GM06990 (cell line): ENCODE data around the gene SUSD3.

Source experiments
- DNase-seq: peaks from one replicate; pipeline ENCODE4 v3.0.0-alpha.2; 2011; ENCODE audit not compliant: insufficient read length; ENCODE audit errors: extremely low read depth
- H3K27me3 ChIP-seq: replicated peaks from 2 replicates; pipeline ENCODE4 v1.6.0; 2011; ENCODE audit warnings: low read length; ENCODE audit not compliant: control insufficient read depth, insufficient read depth
- H3K36me3 ChIP-seq: 2 replicates; pipeline ENCODE4 v1.5.1; 2011; ENCODE audit warnings: low read length; ENCODE audit not compliant: control insufficient read depth, insufficient read depth
- H3K4me3 ChIP-seq: replicated peaks from 2 replicates; pipeline ENCODE4 v1.5.1; 2011; ENCODE audit warnings: low read depth, mild to moderate bottlenecking, control low read depth, low read length
- TF ChIP-seq, protein P1 (sequence below): IDR thresholded peaks from 2 replicates; pipeline ENCODE4 v1.5.1; 2011; ENCODE audit warnings: low read length, control low read depth, mild to moderate bottlenecking, inconsistent platforms; ENCODE audit not compliant: insufficient read depth, poor library complexity, severe bottlenecking

The SUSD3 gene

DNA sequence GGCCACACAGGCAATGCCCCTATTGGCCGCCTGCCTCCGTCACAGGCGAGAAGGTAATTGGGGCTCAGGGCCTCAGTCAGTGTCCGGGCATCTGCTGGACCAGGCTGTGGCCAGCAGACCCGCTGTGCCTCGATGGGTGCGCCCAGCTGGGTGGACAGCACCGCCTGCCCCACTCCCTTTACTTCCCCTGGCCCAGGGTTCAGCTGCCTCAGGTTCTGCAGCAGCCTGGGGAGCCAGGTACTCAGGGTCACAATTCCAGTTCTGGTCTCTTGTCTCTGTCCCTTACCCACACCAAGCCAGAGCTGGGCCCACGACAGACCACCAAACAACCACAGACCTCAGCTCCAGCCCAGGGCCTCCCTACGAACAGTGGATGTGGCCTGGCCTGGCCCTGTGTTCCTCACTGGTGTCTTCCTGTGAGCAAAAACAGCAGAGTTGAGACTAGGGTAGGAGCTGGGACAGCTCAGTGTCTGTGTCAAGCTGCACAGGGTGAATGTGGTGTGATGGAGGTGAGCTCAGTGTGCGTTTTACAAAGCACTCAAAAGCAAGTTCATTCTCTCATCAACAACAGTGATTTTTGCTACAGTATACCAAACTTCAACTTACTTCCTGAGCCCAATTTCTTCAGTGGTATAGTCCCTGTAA lies 33.4 kb upstream of the SUSD3 start:
- peaks cover 10% of the 10 kb centered on the region for H3K36me3 ChIP-seq

DNA sequence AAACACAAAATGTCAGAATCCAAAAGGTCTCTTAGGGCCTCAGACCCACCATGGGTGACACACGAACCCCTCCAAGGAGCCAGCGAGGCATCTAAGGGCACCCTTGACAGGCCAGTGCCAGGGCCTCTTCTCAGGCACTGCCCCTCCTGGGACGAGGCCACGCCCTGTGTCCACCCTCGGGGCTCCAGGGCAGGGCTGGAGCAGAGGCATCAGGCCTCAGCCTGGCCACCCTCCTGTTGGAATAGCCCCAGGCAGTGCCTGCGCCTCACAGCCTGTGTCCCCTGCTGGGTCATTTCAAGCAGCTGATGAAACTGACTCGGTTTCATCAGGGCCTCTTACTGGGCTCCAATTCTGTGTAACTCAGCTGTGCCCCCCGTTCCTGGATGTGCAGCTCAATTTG lies 32.8 kb upstream of the SUSD3 start:
- peaks cover 10% of the 10 kb centered on the region for H3K36me3 ChIP-seq
- H3K27me3 ChIP-seq: no peaks in the 10 kb centered on the region
- H3K4me3 ChIP-seq: no peak overlapping the region
- DNase-seq: no peak
- TF ChIP-seq, protein P1, sequence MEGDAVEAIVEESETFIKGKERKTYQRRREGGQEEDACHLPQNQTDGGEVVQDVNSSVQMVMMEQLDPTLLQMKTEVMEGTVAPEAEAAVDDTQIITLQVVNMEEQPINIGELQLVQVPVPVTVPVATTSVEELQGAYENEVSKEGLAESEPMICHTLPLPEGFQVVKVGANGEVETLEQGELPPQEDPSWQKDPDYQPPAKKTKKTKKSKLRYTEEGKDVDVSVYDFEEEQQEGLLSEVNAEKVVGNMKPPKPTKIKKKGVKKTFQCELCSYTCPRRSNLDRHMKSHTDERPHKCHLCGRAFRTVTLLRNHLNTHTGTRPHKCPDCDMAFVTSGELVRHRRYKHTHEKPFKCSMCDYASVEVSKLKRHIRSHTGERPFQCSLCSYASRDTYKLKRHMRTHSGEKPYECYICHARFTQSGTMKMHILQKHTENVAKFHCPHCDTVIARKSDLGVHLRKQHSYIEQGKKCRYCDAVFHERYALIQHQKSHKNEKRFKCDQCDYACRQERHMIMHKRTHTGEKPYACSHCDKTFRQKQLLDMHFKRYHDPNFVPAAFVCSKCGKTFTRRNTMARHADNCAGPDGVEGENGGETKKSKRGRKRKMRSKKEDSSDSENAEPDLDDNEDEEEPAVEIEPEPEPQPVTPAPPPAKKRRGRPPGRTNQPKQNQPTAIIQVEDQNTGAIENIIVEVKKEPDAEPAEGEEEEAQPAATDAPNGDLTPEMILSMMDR: no peak

More for the DNA sequence above, 33.4 kb upstream of the SUSD3 start:
- Histone ChIP-seq H3K4me3 (no peak overlapping the region), H3K27me3 (no peaks in the 10 kb centered on the region)
- TF ChIP-seq, protein P1: no peak
- DNase-seq: no peak

DNA sequence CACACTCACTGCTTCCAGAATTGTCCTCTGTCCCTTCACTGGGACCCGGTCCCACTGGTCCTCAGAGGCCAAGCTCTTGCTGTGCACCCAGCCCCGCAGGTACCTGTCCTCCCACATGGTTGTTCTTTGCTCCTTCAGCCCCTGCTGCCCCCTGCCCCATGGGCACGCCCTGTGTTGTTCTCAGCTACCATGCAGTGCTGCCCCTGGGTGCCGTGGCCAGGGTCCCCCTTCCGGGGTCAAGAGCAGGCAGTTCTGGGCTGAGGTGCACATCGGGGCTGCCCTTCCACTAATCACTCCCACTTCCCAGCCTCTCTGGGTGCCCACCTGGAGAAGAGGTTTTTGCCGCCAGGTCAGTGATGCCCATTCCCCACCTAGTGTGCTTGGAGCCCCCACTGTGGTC lies 31.9 kb upstream of the SUSD3 start:
- no peak for DNase-seq
- Histone ChIP-seq H3K4me3 (no peak overlapping the region), H3K36me3 (peaks cover 10% of the 10 kb centered on the region), H3K27me3 (no peaks in the 10 kb centered on the region)
- TF ChIP-seq, protein P1: no peak

DNA sequence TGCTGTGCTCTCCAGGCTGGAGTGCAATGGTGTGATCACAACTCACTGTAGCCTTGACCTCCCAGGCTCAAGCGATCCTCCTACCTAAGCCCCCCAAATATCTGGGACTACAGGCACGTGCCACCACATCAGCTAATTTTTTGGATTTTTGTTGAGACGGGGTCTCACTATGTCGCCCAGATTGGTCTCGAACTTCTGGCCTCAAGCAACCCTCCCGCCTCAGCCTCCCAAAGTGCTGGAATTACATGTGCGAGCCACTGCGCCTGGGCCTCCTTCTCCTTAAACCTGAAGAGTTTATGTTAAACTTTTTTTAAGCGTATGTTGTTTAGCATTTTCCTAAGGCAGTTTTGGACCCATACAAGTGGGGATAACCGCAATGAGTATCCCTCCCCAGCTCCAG lies 30.8 kb upstream of the SUSD3 start:
- TF ChIP-seq, protein P1: no peak
- Histone ChIP-seq H3K4me3 (no peak overlapping the region), H3K27me3 (no peaks in the 10 kb centered on the region), H3K36me3 (peaks cover 9% of the 10 kb centered on the region)
- DNase-seq: no peak

DNA sequence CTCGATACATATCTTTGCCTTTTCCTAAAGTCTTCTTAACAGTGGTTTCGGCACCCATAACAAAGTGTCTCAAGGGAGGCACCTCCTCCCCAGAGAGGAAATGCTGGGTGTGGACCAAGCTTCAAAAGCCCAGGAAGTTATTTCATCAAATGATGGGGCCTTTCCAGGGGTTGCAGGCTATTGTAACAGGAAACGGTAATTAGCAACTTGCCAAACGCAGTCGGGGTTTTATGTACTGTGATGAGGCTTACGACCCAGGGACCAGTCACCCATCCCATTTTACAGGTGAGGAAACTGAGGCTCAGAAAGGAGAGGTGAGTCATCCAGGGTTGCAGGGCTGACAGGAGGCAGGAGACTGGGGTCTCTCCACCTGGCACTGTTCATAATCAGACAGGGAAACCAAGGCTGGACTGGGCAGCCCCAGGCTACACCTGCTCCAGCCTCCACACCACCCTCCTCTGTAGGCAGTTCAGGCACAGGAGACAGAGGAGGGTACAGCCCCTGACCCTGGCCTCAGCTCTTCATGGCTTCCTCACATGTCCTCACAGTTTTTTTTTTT lies 30.0 kb upstream of the SUSD3 start:
- no peak for DNase-seq
- TF ChIP-seq, protein P1: no peak
- peaks cover 7% of the 10 kb centered on the region for H3K36me3 ChIP-seq
- no peak overlapping the region for H3K4me3 ChIP-seq
- H3K27me3 ChIP-seq: no peaks in the 10 kb centered on the region
